ENCODE results near the gene ARID1A.

The ARID1A gene

GRCh38 chr1:26727476-26727875 lies 31.7 kb downstream of the ARID1A start:
- DNase-seq: no peak

GRCh38 chr1:26728645-26729044 lies 32.8 kb downstream of the ARID1A start:
- no peak for DNase-seq

- DNase-seq: no peak
Measured at GRCh38 chr1:26729633-26730032, 33.8 kb downstream of the ARID1A start.

- DNase-seq: no peak
Measured at GRCh38 chr1:26730695-26731094, 34.9 kb downstream of the ARID1A start.

GRCh38 chr1:26731233-26731902 lies 35.6 kb downstream of the ARID1A start:
- DNase-seq: no peak

GRCh38 chr1:26733392-26733791 lies 37.6 kb downstream of the ARID1A start:
- DNase-seq: no peak

GRCh38 chr1:26733982-26734381 lies 38.2 kb downstream of the ARID1A start:
- no peak for DNase-seq

GRCh38 chr1:26734501-26735058 lies 38.8 kb downstream of the ARID1A start:
- no peak for DNase-seq

GRCh38 chr1:26739329-26739914 lies 43.6 kb downstream of the ARID1A start:
- DNase-seq: no peak

- DNase-seq: no peak
Measured at GRCh38 chr1:26740023-26740634, 44.3 kb downstream of the ARID1A start.

- DNase-seq: no peak
Measured at GRCh38 chr1:26740952-26741351, 45.1 kb downstream of the ARID1A start.

GRCh38 chr1:26743426-26744059 lies 47.7 kb downstream of the ARID1A start:
- no peak for DNase-seq

GRCh38 chr1:26744075-26744959 lies 48.5 kb downstream of the ARID1A start:
- peak in 44 of 51 donors; percentile 4 to 74 (median 38) for DNase-seq

GRCh38 chr1:26745191-26745590 lies 49.4 kb downstream of the ARID1A start:
- DNase-seq: no peak

- DNase-seq: no peak
Measured at GRCh38 chr1:26747048-26747447, 51.2 kb downstream of the ARID1A start.

- DNase-seq: no peak
Measured at GRCh38 chr1:26748351-26748750, 52.5 kb downstream of the ARID1A start.

GRCh38 chr1:26749458-26749857 lies 53.6 kb downstream of the ARID1A start:
- DNase-seq: peak in 1 of 51 donors; percentile 11

- no peak for DNase-seq
Measured at GRCh38 chr1:26750428-26750827, 54.6 kb downstream of the ARID1A start.

GRCh38 chr1:26752519-26752918 lies 56.7 kb downstream of the ARID1A start:
- no peak for DNase-seq

- no peak for DNase-seq
Measured at GRCh38 chr1:26754086-26754874, 58.5 kb downstream of the ARID1A start.

Data from hypothalamus (tissue), 51 donors.